ENCODE data around the gene ACKR2. TPM values are rescaled to one million over a fixed set of nuclear protein-coding genes. Genes with fewer than 3 reads are reported as not detected.

Gene ACKR2
- total RNA-seq, 1 experiment from 2014 or later = 0.76 TPM

DNA sequence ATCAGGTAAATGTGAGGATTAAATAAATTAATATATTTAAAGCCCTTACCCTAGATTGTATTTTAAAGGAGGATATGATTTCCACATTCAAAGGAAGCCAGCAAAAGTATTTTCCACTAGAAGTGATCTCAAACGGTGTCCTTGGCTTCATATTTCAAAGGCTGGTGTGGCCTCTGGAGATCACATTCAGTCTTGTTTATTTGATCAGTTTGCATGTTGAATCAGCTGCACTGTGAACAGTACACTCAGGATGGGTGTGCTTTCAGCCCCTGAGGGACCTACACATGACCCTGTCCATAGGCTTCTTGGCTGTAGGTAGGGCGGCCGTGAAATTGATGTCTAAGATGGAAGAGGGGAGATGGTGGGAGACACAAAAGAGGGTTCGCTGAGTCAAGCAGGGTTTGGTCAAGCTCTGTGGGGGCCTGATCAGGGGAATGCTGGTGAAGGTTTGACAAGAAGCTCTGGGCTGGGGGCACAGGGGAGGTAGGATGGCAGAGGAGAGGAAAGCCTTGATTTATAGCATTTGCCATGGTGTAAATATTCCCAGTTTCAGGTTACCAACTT lies 44.6 kb downstream of the ACKR2 start:
- Histone ChIP-seq H4K20me1 (ENCODE audit: insufficient read depth) (no peaks in the 10 kb centered on the region), H3K9me3 (ENCODE audit: control insufficient read depth in 1 of 2, insufficient read depth in 1 of 2, low read depth in 1 of 2, low read length in 2 of 2) (no peaks in the 10 kb centered on the region), H3K27ac (ENCODE audit: low read depth, low read length) (no peak overlapping the region), H3K9ac (ENCODE audit: low read length) (no peak overlapping the region), H3K9me2 (ENCODE audit: insufficient read depth) (no peaks in the 10 kb centered on the region), H3K4me1 (ENCODE audit: control insufficient read depth in 1 of 2, insufficient read depth in 2 of 2, low read length in 2 of 2) (no peaks in the 10 kb centered on the region; a peak in 1 of 4 replicates), H2AFZ (ENCODE audit: low read depth, low read length, poor library complexity, severe bottlenecking) (no peak overlapping the region), H3K79me2 (ENCODE audit: insufficient read depth, low read length) (no peaks in the 10 kb centered on the region), H3K36me3 (ENCODE audit: control insufficient read depth in 1 of 2, insufficient read depth in 2 of 2, low read length in 2 of 2) (no peaks in the 10 kb centered on the region), H3K4me3 (replicated peaks in 1 of 2; ENCODE audit: low read depth in 1 of 2, low read length in 2 of 2) (no peak overlapping the region), H3K4me2 (ENCODE audit: low read length) (no peak overlapping the region), H3K27me3 (ENCODE audit: insufficient read depth, low read length) (no peaks in the 10 kb centered on the region)
- ChIA-PET POLR2A (no interaction called here), CTCF (no interaction called here), RAD21 (ENCODE audit: low non-redundant PET in 1 of 2, low total read pairs in 2 of 2, uncharacterized antibody in 2 of 2, unreplicated experiment in 2 of 2) (no interaction called here)
- ATAC-seq = no peak
- intact Hi-C loops (cut with micrococcal nuclease) = no loop called here
- no peak for DNase-seq (ENCODE audit: low read depth, low spot score)
- TF ChIP-seq TCF7L2 (IDR thresholded peaks at IDR 0.05; ENCODE audit: borderline replicate concordance, extremely low read depth, insufficient read depth, insufficient read length) = peak; percentile 88
- no peak for TF ChIP-seq FOSL1 (IDR thresholded peaks at IDR 0.05; ENCODE audit: low read depth)
- no TSS peak for BruUV-seq (replicated peaks)

DNA sequence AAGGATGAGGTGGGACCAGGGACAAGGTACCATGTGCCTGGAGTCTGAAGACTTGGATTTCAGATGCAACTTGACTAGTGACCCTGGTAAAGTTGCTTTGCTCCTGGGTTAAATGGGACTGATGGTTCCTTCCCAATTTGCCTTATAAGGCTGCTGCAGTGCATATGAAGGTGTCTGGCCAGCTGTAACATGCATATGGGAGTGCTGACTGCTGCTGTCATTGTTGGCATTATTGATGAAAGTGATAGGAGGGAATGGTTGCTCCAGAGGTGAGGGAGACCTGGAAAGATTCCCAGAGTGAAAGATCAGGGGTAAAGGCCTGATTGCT lies 45.9 kb downstream of the ACKR2 start:
- ChIA-PET CTCF (no interaction called here), POLR2A (no interaction called here), RAD21 (ENCODE audit: low non-redundant PET in 1 of 2, low total read pairs in 2 of 2, uncharacterized antibody in 2 of 2, unreplicated experiment in 2 of 2) (no interaction called here)
- H3K9me3 ChIP-seq (ENCODE audit: control insufficient read depth in 1 of 2, insufficient read depth in 1 of 2, low read depth in 1 of 2, low read length in 2 of 2) = no peaks in the 10 kb centered on the region
- no peak for ATAC-seq
- no peak overlapping the region for H2AFZ ChIP-seq (ENCODE audit: low read depth, low read length, poor library complexity, severe bottlenecking)
- H3K4me3 ChIP-seq (replicated peaks in 1 of 2; ENCODE audit: low read depth in 1 of 2, low read length in 2 of 2) = no peak overlapping the region
- TF ChIP-seq CBX3 (IDR thresholded peaks at IDR 0.05; ENCODE audit: low read depth) (no peak), REST (IDR thresholded peaks at IDR 0.05; ENCODE audit: low read depth) (no peak), SIN3A (IDR thresholded peaks at IDR 0.05; ENCODE audit: low read depth) (no peak), SRF (IDR thresholded peaks at IDR 0.05; ENCODE audit: low read depth) (no peak), ATF3 (IDR thresholded peaks at IDR 0.05) (no peak), ZNF274 (IDR thresholded peaks at IDR 0.05; ENCODE audit: low read depth, low read length) (no peak), ZBTB33 (IDR thresholded peaks at IDR 0.05; ENCODE audit: extremely low read depth, insufficient replicate concordance, low read length) (no peak), POLR2A (IDR thresholded peaks at IDR 0.05; ENCODE audit: borderline replicate concordance, extremely low read depth, insufficient read depth, insufficient read length) (no peak), POLR2AphosphoS5 (IDR thresholded peaks at IDR 0.05; ENCODE audit: low read depth, low read length) (no peak), ELF1 (IDR thresholded peaks at IDR 0.05; ENCODE audit: borderline replicate concordance, low read depth) (no peak), FOSL1 (IDR thresholded peaks at IDR 0.05; ENCODE audit: low read depth) (no peak)
- H3K9ac ChIP-seq (ENCODE audit: low read length) = no peak overlapping the region
- H3K27ac ChIP-seq (ENCODE audit: low read depth, low read length) = no peak overlapping the region
- DNase-seq (ENCODE audit: low read depth, low spot score) = no peak
- intact Hi-C loops (cut with micrococcal nuclease) = no loop called here
- no TSS peak for BruUV-seq (replicated peaks)
- no peaks in the 10 kb centered on the region for H3K9me2 ChIP-seq (ENCODE audit: insufficient read depth)
- H4K20me1 ChIP-seq (ENCODE audit: insufficient read depth) = no peaks in the 10 kb centered on the region
- H3K4me1 ChIP-seq (ENCODE audit: control insufficient read depth in 1 of 2, insufficient read depth in 2 of 2, low read length in 2 of 2) = no peaks in the 10 kb centered on the region; a peak in 1 of 4 replicates
- no peak overlapping the region for H3K4me2 ChIP-seq (ENCODE audit: low read length)
- no peaks in the 10 kb centered on the region for H3K79me2 ChIP-seq (ENCODE audit: insufficient read depth, low read length)
- H3K27me3 ChIP-seq (ENCODE audit: insufficient read depth, low read length) = no peaks in the 10 kb centered on the region
- no peaks in the 10 kb centered on the region for H3K36me3 ChIP-seq (ENCODE audit: control insufficient read depth in 1 of 2, insufficient read depth in 2 of 2, low read length in 2 of 2)
